SH-SY5Y (cell line): ENCODE measurements around the gene OR2S2.

Experiments used
- GATA2 ChIP-seq: IDR thresholded peaks from 2 replicates; pipeline ENCODE4 v1.6.1; 2011; ENCODE audit warnings: mild to moderate bottlenecking, low read depth, low read length
- GATA3 ChIP-seq: IDR thresholded peaks from 2 replicates; pipeline ENCODE4 v1.6.1; 2011; ENCODE audit warnings: low read depth, mild to moderate bottlenecking, low read length, moderate library complexity

DNA sequence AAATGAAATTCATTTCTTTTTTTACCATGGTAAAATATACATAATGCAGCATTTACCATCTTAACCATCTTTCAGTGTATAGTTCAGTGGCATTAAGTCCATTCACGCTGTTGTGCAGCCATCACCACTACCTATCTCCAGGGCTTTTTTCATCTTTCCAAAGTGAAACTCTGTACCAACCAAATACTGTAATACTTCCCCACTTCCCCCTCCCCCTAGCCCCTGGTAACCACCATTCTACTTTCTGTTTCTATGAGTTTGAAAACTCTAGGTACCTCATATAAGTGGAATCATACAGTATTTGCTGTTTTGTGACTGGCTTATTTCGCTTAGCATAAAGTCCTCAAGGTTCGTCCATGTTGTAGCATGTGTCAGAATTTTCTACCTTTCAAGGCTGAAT is 25.2 kb downstream of the OR2S2 start:
- TF ChIP-seq GATA2 = no peak
- no peak for TF ChIP-seq GATA3
